Right lobe of liver (tissue), 4 donors: ENCODE results near the gene OR1S1.

ENCODE experiments used
- CTCF ChIP-seq, 4 donors: fragments of 200-600 bp in 3 of 4; fragments of 450-650 bp in 1 of 4; IDR thresholded peaks; one replicate each; pipeline versions ENCODE4 v1.5.1 to v1.8.0; 2016 to 2022; ENCODE audit warnings: antibody characterized with exemption in 4 of 4, mild to moderate bottlenecking in 2 of 4
- POLR2A ChIP-seq: fragments of 450-650 bp; IDR thresholded peaks from one replicate; pipeline ENCODE4 v1.6.1; 2017; ENCODE audit warnings: antibody characterized with exemption, mild to moderate bottlenecking
- donor health status: DM: no; HTN: no; CAD: no.
- donor health status: DM: no; HTN: no; CAD: no.
- donor health status: DM: no; HTN: yes; CAD: no.

GRCh38 chr11:58164990-58165389 lies 47.5 kb upstream of the OR1S1 start:
- TF ChIP-seq CTCF (IDR thresholded peaks at IDR 0.05) (no peak), POLR2A (no peak)
